Stomach (tissue), 9 donors: ENCODE data around the gene HCFC1. TPM values are rescaled to one million over a fixed set of nuclear protein-coding genes. Genes with fewer than 3 reads are reported as not detected.

Experiments used
- DNase-seq, 2 donors: peaks; one replicate each; pipeline versions ENCODE4 v3.0.0 to v3.0.0-alpha.2; 2013 to 2019
- H3K27ac ChIP-seq, 5 donors: fragments of 200-600 bp in 4 of 5; sonication (generic) in 4 of 5; one replicate each; pipeline ENCODE4 v1.5.1; 2013 to 2019; ENCODE audit warnings: mild to moderate bottlenecking in 1 of 5, moderate library complexity in 1 of 5
- H3K27me3 ChIP-seq, 3 donors: fragments of 200-600 bp; sonication (generic); one replicate each; pipeline ENCODE4 v1.5.1; 2017 to 2019; ENCODE audit warnings: mixed run types in 1 of 3
- H3K36me3 ChIP-seq, 4 donors: fragments of 200-600 bp; sonication (generic); 1 replicate in 3 of 4; 2 replicates in 1 of 4; pipeline ENCODE4 v1.5.1; 2016 to 2019
- H3K4me1 ChIP-seq, 4 donors: fragments of 200-600 bp; sonication (generic); one replicate each; pipeline ENCODE4 v1.5.1; 2016 to 2019
- H3K4me3 ChIP-seq, 4 donors: fragments of 200-600 bp; sonication (generic) in 3 of 4; one replicate each; pipeline ENCODE4 v1.5.1; 2016 to 2019; ENCODE audit warnings: mild to moderate bottlenecking in 1 of 4
- H3K9me3 ChIP-seq, 4 donors: fragments of 200-600 bp; sonication (generic); one replicate each; pipeline ENCODE4 v1.5.1; 2016 to 2019
- EP300 ChIP-seq: sonication (generic); formaldehyde crosslinking; IDR thresholded peaks from one replicate; pipeline ENCODE4 v1.6.1; 2017; ENCODE audit warnings: antibody characterized with exemption
- POLR2A ChIP-seq, 4 donors: fragments of 450-650 bp; IDR thresholded peaks; one replicate each; pipeline ENCODE4 v1.6.1; 2016; ENCODE audit warnings: antibody characterized with exemption in 4 of 4, control low read depth in 2 of 4, mild to moderate bottlenecking in 1 of 4, moderate library complexity in 1 of 4
- POLR2AphosphoS5 ChIP-seq, 3 donors: sonication (generic); formaldehyde crosslinking; IDR thresholded peaks; one replicate each; pipeline ENCODE4 v1.6.1; 2016; ENCODE audit warnings: antibody characterized with exemption in 3 of 3
- WGBS, 5 donors: extraction: QIAGEN DNeasy Blood & Tissue Kit in 3 of 5; methylation state at CpG; one replicate each; pipeline versions ENCODE4 v1.1.5 to v1.1.7; 2013 to 2018; 5-methylcytosine and 5-hydroxymethylcytosine counted together
- intact Hi-C: fragments of 100-400 bp; cut with DNase I; formaldehyde crosslinking; loops from one replicate; pipeline ENCODE4 v1.15.1; 2023; ENCODE audit warnings: low total_unique reads
- polyA plus RNA-seq, 3 donors: library from polyadenylated mRNA; stranded (reverse); fragments of 200-250 nt; gene quantifications; one replicate each; pipeline ENCODE4 v1.2.3, GENCODE V29; 2013
- total RNA-seq, 5 donors: library from RNA; depleted of rRNA; stranded (reverse); fragments of >200 nt; gene quantifications; one replicate each; pipeline versions ENCODE4 v1.1.0 to v1.2.3, GENCODE V29; 2014 to 2016
- TF ChIP-seq, protein P1 (sequence below), 7 experiments: fragments of 450-650 bp in 4 of 7; fragments of 200-600 bp in 3 of 7; sonication (generic) in 3 of 7; IDR thresholded peaks; one replicate each; pipeline ENCODE4 v1.5.1; 2016 to 2019; ENCODE audit warnings: antibody characterized with exemption in 7 of 7, control low read depth in 2 of 7, mild to moderate bottlenecking in 1 of 7
- donor health status: healthy with polysubstance abuse.
- donor health status: Bipolar disorder and iron deficiency.
- donor health status: healthy.

Gene HCFC1
- total and polyA plus RNA-seq, 8 donors: 9.0 to 61.6 (median 17.8) TPM

- peak overlapping the region; percentile 95 to 98 (median 96) for H3K27ac ChIP-seq
- no peaks in the 10 kb centered on the region for H3K9me3 ChIP-seq
- TF ChIP-seq EP300 (no peak), POLR2A (IDR thresholded peaks at IDR 0.05) (no peak), POLR2AphosphoS5 (IDR thresholded peaks at IDR 0.05) (no peak)
- TF ChIP-seq, protein P1, sequence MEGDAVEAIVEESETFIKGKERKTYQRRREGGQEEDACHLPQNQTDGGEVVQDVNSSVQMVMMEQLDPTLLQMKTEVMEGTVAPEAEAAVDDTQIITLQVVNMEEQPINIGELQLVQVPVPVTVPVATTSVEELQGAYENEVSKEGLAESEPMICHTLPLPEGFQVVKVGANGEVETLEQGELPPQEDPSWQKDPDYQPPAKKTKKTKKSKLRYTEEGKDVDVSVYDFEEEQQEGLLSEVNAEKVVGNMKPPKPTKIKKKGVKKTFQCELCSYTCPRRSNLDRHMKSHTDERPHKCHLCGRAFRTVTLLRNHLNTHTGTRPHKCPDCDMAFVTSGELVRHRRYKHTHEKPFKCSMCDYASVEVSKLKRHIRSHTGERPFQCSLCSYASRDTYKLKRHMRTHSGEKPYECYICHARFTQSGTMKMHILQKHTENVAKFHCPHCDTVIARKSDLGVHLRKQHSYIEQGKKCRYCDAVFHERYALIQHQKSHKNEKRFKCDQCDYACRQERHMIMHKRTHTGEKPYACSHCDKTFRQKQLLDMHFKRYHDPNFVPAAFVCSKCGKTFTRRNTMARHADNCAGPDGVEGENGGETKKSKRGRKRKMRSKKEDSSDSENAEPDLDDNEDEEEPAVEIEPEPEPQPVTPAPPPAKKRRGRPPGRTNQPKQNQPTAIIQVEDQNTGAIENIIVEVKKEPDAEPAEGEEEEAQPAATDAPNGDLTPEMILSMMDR (IDR thresholded peaks at IDR 0.05): no peak
- H3K27me3 ChIP-seq: peaks cover 0 to 15% (median 0%) of the 10 kb centered on the region in 3 donors
- intact Hi-C loops: no loop called here
- 20 to 50% (median 30%) methylated on average over 1 to 4 of the region's 4 CpGs; no CpG with 5 or more reads in 1 of the 5 donors for WGBS, 5 donors
- peak overlapping the region; percentile 32 to 59 (median 56) for H3K4me3 ChIP-seq
- peaks cover 7 to 67% (median 58%) of the 10 kb centered on the region in 4 donors for H3K4me1 ChIP-seq
- no peak for DNase-seq
- peaks cover 4 to 24% (median 18%) of the 10 kb centered on the region in 4 donors for H3K36me3 ChIP-seq
These were observed 45.1 kb downstream of the HCFC1 start for GRCh38 chrX:153926552-153926857.

- TF ChIP-seq EP300: no peak
- TF ChIP-seq, protein P1 (IDR thresholded peaks at IDR 0.05): no peak
- TF ChIP-seq POLR2A (IDR thresholded peaks at IDR 0.05): no peak
- TF ChIP-seq POLR2AphosphoS5 (IDR thresholded peaks at IDR 0.05): no peak
- Histone ChIP-seq H3K4me3 (peak within 1 kb of the TSS; percentile 45 to 59 (median 56)), H3K9me3 (no peaks in the 10 kb centered on the region), H3K36me3 (peaks cover 4 to 18% (median 13%) of the 10 kb centered on the region in 4 donors), H3K4me1 (peaks cover 7 to 72% (median 61%) of the 10 kb centered on the region in 4 donors), H3K27me3 (peaks cover 0 to 17% (median 0%) of the 10 kb centered on the region in 3 donors), H3K27ac (peak within 1 kb of the TSS; percentile 95 to 98 (median 96))
- intact Hi-C loops: no loop called here
- 15 to 57% (median 42%) methylated on average over 3 to 46 of the region's 59 CpGs for WGBS, 5 donors
- peak in 1 of 2 donors; percentile 48 for DNase-seq
These were observed 45.7 kb downstream of the HCFC1 start, which contains the start of gene ARHGAP4 for GRCh38 chrX:153925739-153926551. Gene ARHGAP4, minus strand, starts transcription at chrX:153926264. Its CDS starts 62 bp downstream, at chrX:153926202.

DNA sequence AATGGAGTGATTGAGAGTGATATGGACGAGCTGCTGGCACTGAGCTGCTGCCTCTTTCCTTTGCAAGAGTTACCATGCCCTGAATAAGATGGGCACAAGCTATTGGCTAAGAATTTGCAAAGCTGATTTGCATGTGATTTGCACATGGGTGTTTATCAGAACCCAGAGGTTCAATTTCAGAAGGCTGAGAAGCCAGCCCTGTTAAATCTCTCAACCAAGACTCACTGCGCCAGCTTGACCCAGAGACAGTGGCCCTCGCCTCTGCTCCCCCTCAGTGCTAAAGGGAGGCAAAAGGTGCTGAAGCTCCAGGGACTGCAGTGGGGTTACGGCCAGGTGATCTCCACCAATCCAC is 46.3 kb downstream of the HCFC1 start:
- no peaks in the 10 kb centered on the region for H3K9me3 ChIP-seq
- intact Hi-C loops: no loop called here
- peak overlapping the region; percentile 32 to 59 (median 56) for H3K4me3 ChIP-seq
- 58 to 80% (median 75%) methylated on average over 3 to 4 of the region's 4 CpGs for WGBS, 5 donors
- peaks cover 0 to 17% (median 0%) of the 10 kb centered on the region in 3 donors for H3K27me3 ChIP-seq
- no peak for DNase-seq
- H3K4me1 ChIP-seq: peaks cover 7 to 71% (median 62%) of the 10 kb centered on the region in 4 donors
- TF ChIP-seq POLR2A (IDR thresholded peaks at IDR 0.05) (no peak), POLR2AphosphoS5 (IDR thresholded peaks at IDR 0.05) (no peak), EP300 (no peak)
- TF ChIP-seq, protein P1 (IDR thresholded peaks at IDR 0.05): no peak
- peaks cover under 1 to 12% (median 7%) of the 10 kb centered on the region in 4 donors for H3K36me3 ChIP-seq
- H3K27ac ChIP-seq: peak overlapping the region in 4 of 5 donors; percentile 95 to 98 (median 96)

DNA sequence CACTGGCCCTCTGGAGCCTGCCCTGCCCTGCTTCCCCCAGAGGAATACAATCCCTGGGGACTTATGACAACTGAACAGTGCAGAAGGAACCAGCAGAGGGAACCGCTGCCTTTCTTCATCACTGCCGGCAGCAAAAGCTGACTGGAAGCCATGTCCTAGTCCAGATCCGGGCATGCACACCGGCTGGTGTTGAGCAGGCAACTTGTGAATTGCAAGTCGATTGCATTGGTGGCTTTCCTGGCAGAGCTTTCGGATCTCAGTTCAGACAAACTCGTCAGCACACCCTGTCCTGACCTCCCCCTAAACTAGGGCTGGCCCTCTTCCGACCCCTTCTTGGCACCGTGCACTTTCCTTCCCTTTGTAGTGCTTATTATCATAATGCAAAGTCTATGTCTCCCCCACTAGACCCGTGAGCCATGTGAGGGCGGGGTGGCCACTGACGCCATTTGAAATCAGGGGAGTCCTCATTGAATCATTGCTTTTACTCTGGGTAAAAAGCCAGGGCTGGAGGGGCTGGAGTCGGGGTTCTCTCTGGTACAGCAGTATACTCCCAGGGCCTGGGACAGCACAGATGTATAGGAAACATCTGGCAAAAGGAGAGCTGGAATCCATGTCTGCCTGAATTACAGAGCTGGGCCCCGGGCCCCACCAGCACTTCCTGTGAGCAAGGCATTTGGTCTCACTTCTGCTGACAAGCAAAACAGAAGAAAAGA is 47.3 kb downstream of the HCFC1 start:
- Histone ChIP-seq H3K27ac (peak overlapping the region in 3 of 5 donors; percentile 31 to 98 (median 96)), H3K27me3 (peaks cover 0 to 21% (median 0%) of the 10 kb centered on the region in 3 donors), H3K9me3 (no peaks in the 10 kb centered on the region), H3K36me3 (peaks cover 0 to 2% (median under 1%) of the 10 kb centered on the region in 4 donors), H3K4me3 (peak overlapping the region in 3 of 4 donors; percentile 3 to 56 (median 32)), H3K4me1 (peaks cover 7 to 61% (median 58%) of the 10 kb centered on the region in 4 donors)
- peak in 1 of 3 donors; percentile 25 for TF ChIP-seq POLR2AphosphoS5 (IDR thresholded peaks at IDR 0.05)
- TF ChIP-seq EP300: no peak
- TF ChIP-seq, protein P1 (IDR thresholded peaks at IDR 0.05): peak in 1 of 7 experiments; percentile 12
- peak; percentile 44 to 78 for DNase-seq
- intact Hi-C loops: no loop called here
- 12 to 49% (median 30%) methylated on average over 11 to 14 of the region's 14 CpGs for WGBS, 5 donors
